PC-3 (cell line): ENCODE measurements around the gene GPAM. TPM values are rescaled to one million over a fixed set of nuclear protein-coding genes. Genes with fewer than 3 reads are reported as not detected.

Experiments used
- ATAC-seq: fragments of 200-7000 bp; cut with Tn5 transposase; 2 replicates; pipeline ENCODE4 v1.9.1; 2020; ENCODE audit warnings: mild to moderate bottlenecking, moderate library complexity
- Bru-seq: library from RNA; stranded (reverse); fragments of 400-500 nt; gene quantifications from one replicate; lab custom pipeline; 2021; lab: Mats Ljungman, UMichigan
- BruChase-seq, 2 experiments: library from RNA; stranded (reverse); fragments of 400-500 nt; gene quantifications; one replicate each; lab custom pipeline; 2021; lab: Mats Ljungman, UMichigan
- BruUV-seq: library from RNA; stranded (reverse); fragments of 400-500 nt; replicated peaks from 2 replicates; lab custom pipeline; 2021; lab: Mats Ljungman, UMichigan
- CTCF ChIA-PET: fragments of 300-600 bp; sonication (Branson Sonifier 250); formaldehyde crosslinking; loops from one replicate; lab custom pipeline; 2022; ENCODE audit warnings: antibody characterized with exemption; lab: Charles Lee
- POLR2A ChIA-PET: fragments of 300-600 bp; sonication (Branson Sonifier 250); formaldehyde crosslinking; loops from one replicate; lab custom pipeline; 2022; ENCODE audit warnings: antibody characterized with exemption; ENCODE audit not compliant: unreplicated experiment; lab: Charles Lee
- DNase-seq: peaks from one replicate; pipeline ENCODE4 v3.0.0-alpha.2; 2015
- H2AFZ ChIP-seq: fragments of 300-600 bp; sonication (generic); 2 replicates; pipeline ENCODE4 v1.6.0; 2016; ENCODE audit warnings: antibody characterized with exemption, low read length
- H3F3A ChIP-seq: fragments of 300-600 bp; sonication (generic); one replicate; pipeline ENCODE4 v1.6.0; 2017; ENCODE audit warnings: antibody characterized with exemption, low read length, control low read depth, mild to moderate bottlenecking; ENCODE audit not compliant: unreplicated experiment
- H3K27ac ChIP-seq: fragments of 300-600 bp; sonication (generic); 2 replicates; pipeline ENCODE4 v1.5.1; 2016; ENCODE audit warnings: mild to moderate bottlenecking, low read length
- H3K27me3 ChIP-seq: fragments of 300-600 bp; sonication (generic); 2 replicates; pipeline ENCODE4 v1.6.1; 2016; ENCODE audit warnings: low read length, mixed read lengths
- H3K36me3 ChIP-seq: fragments of 300-600 bp; sonication (generic); 2 replicates; pipeline ENCODE4 v1.6.1; 2016; ENCODE audit warnings: low read depth, mixed run types, low read length, mixed read lengths
- H3K4me1 ChIP-seq: fragments of 300-600 bp; sonication (generic); 2 replicates; pipeline ENCODE4 v1.5.1; 2016; ENCODE audit warnings: low read length; ENCODE audit not compliant: insufficient read depth
- H3K4me2 ChIP-seq: fragments of 300-600 bp; sonication (generic); 2 replicates; pipeline ENCODE4 v1.6.0; 2016; ENCODE audit warnings: low read length
- H3K4me3 ChIP-seq: fragments of 300-600 bp; sonication (generic); 2 replicates; pipeline ENCODE4 v1.5.1; 2016; ENCODE audit warnings: mild to moderate bottlenecking, low read length, mixed read lengths
- H3K79me2 ChIP-seq: fragments of 300-600 bp; sonication (generic); 2 replicates; pipeline ENCODE4 v1.6.1; 2017; ENCODE audit warnings: low read length, mixed read lengths
- H3K9ac ChIP-seq: fragments of 300-600 bp; sonication (generic); 2 replicates; pipeline ENCODE4 v1.6.0; 2016; ENCODE audit warnings: mild to moderate bottlenecking, low read length
- H3K9me2 ChIP-seq: fragments of 300-600 bp; sonication (generic); replicated peaks from 2 replicates; pipeline ENCODE4 v1.6.1; 2016; ENCODE audit warnings: mixed run types, low read length, mixed read lengths
- H3K9me3 ChIP-seq: fragments of 300-600 bp; sonication (generic); 2 replicates; pipeline ENCODE4 v1.6.1; 2016; ENCODE audit warnings: low read length, mixed read lengths
- H4K20me1 ChIP-seq: fragments of 300-600 bp; sonication (generic); 2 replicates; pipeline ENCODE4 v1.6.1; 2016; ENCODE audit warnings: low read length, mixed read lengths
- CTCF ChIP-seq: fragments of 300-600 bp; sonication (generic); conservative IDR thresholded peaks from 2 replicates; pipeline ENCODE4 v1.5.1; 2017; ENCODE audit warnings: antibody characterized with exemption, low read depth, mild to moderate bottlenecking, low read length
- EZH2 ChIP-seq: fragments of 300-600 bp; sonication (generic); IDR thresholded peaks from one replicate; pipeline ENCODE4 v1.6.1; 2017; ENCODE audit warnings: antibody characterized with exemption, mild to moderate bottlenecking, low read length; ENCODE audit not compliant: unreplicated experiment
- EZH2phosphoT487 ChIP-seq: fragments of 300-600 bp; sonication (generic); IDR thresholded peaks from 2 replicates; pipeline ENCODE4 v1.6.1; 2018; ENCODE audit warnings: mild to moderate bottlenecking, antibody characterized with exemption, low read length, borderline replicate concordance
- intact Hi-C: fragments of 100-400 bp; cut with micrococcal nuclease; formaldehyde crosslinking; loops from 2 replicates; pipeline ENCODE4 v1.9.0; 2023
- long read RNA-seq: library from polyadenylated mRNA; unstranded; transcript quantifications from one replicate; pipeline ENCODE4 v2.0.0, GENCODE V29; 2021; ENCODE audit not compliant: unreplicated experiment
- total RNA-seq: library from RNA; depleted of rRNA; stranded (reverse); fragments of >200 nt; gene quantifications from 2 replicates; pipeline ENCODE4 v1.2.3, GENCODE V29; 2014; rRNA removed

Gene GPAM
- total RNA-seq: 5.4 and 6.2 TPM in 2 replicates
- percentile 57 among the genes with signal in this experiment for Bru-seq, nascent RNA
- percentile 61 among the genes with signal in this experiment for BruChase-seq, experiment 1, labeled RNA remaining after a 6-hour chase
- BruChase-seq, experiment 2, labeled RNA remaining after a 2-hour chase: percentile 58 among the genes with signal in this experiment
- long read RNA-seq, full-length matches to known transcripts: 4 of 14 reads
- long read RNA-seq, partial matches to known transcripts: 1 of 14 reads
- long read RNA-seq, other reads (novel, unspliced or antisense): 9 of 14 reads

GRCh38 chr10:112183329-112184051 lies at the start of gene GPAM:
GPAM (minus strand) TSS chr10:112183765; CDS start chr10:112181784, 1,981 bp downstream.
- Histone ChIP-seq H4K20me1 (no peaks in the 10 kb centered on the region), H3K36me3 (peaks cover 2% of the 10 kb centered on the region; the same call in 1 of the 2 replicates), H2AFZ (peak within 1 kb of the TSS; percentile 85), H3K4me2 (peak within 1 kb of the TSS; percentile 85), H3F3A (no peaks in the 10 kb centered on the region), H3K9me3 (no peaks in the 10 kb centered on the region), H3K9ac (peak within 1 kb of the TSS; percentile 75), H3K27ac (peak within 1 kb of the TSS; percentile 5; the same call in 1 of the 2 replicates), H3K79me2 (peaks cover 5% of the 10 kb centered on the region; the same call in 1 of the 2 replicates), H3K4me1 (peaks cover 5% of the 10 kb centered on the region; the same call in 1 of the 2 replicates), H3K27me3 (no peaks in the 10 kb centered on the region), H3K9me2 (no peaks in the 10 kb centered on the region), H3K4me3 (peak within 1 kb of the TSS; percentile 91)
- DNase-seq: peak; percentile 91
- intact Hi-C loops: loop anchor here (5.0 kb wide), 1 partner anchor 134 kb away; no protein-coding TSS in a partner anchor
- ChIA-PET CTCF (no interaction called here), POLR2A (no interaction called here)
- ATAC-seq: peak; percentile 93
- BruUV-seq: TSS peak; percentile 52
- TF ChIP-seq CTCF (no peak), EZH2phosphoT487 (no peak), EZH2 (no peak)

- POLR2A ChIA-PET: no interaction called here
- CTCF ChIA-PET: no interaction called here
- H2AFZ ChIP-seq: no peak overlapping the region
Observed at GRCh38 chr10:112232670-112233069, 49.1 kb upstream of the GPAM start.

More at GRCh38 chr10:112232670-112233069, 49.1 kb upstream of the GPAM start:
- H3K9me2 ChIP-seq: no peaks in the 10 kb centered on the region
- H3K79me2 ChIP-seq: no peaks in the 10 kb centered on the region
- intact Hi-C loops: no loop called here
- no peak overlapping the region for H3K27ac ChIP-seq
- H3K4me3 ChIP-seq: no peak overlapping the region
- H3K27me3 ChIP-seq: no peaks in the 10 kb centered on the region
- no peaks in the 10 kb centered on the region for H4K20me1 ChIP-seq
- no peaks in the 10 kb centered on the region for H3F3A ChIP-seq
- no TSS peak for BruUV-seq
- DNase-seq (no peak), ATAC-seq (no peak)
- no peaks in the 10 kb centered on the region for H3K9me3 ChIP-seq
- no peak overlapping the region for H3K9ac ChIP-seq
- no peaks in the 10 kb centered on the region for H3K36me3 ChIP-seq
- TF ChIP-seq EZH2: no peak
- no peak for TF ChIP-seq CTCF
- no peak for TF ChIP-seq EZH2phosphoT487
- H3K4me1 ChIP-seq: 0 out of 2 replicates have a peak, but pooled peaks cover 4% of the 10 kb centered on the region
- H3K4me2 ChIP-seq: no peak overlapping the region
